HCT116 (cell line): ENCODE data around the gene SPRR2D. TPM values are rescaled to one million over a fixed set of nuclear protein-coding genes. Genes with fewer than 3 reads are reported as not detected.

Source experiments
- ATAC-seq: fragments of 200-7000 bp; cut with Tn5 transposase; 2 replicates; pipeline ENCODE4 v1.9.1; 2020; ENCODE audit warnings: mild to moderate bottlenecking, moderate library complexity
- BruUV-seq: library from RNA; stranded (reverse); fragments of 400-500 nt; replicated peaks from 2 replicates; lab custom pipeline; 2021; lab: Mats Ljungman, UMichigan
- CTCF ChIA-PET: fragments of 300-600 bp; sonication (Branson Sonifier 250); formaldehyde crosslinking; loops from one replicate; lab custom pipeline; 2021; ENCODE audit warnings: antibody characterized with exemption; lab: Charles Lee
- POLR2A ChIA-PET: fragments of 300-600, 350-600 bp; sonication (Branson Sonifier 250); formaldehyde crosslinking; loops from one replicate; lab custom pipeline; 2021; ENCODE audit warnings: antibody characterized with exemption; lab: Charles Lee
- RAD21 ChIA-PET, 2 experiments: fragments of 300-600 bp; sonication (Branson Sonifier 250); formaldehyde crosslinking; loops; one replicate each; lab custom pipeline; 2023; ENCODE audit warnings: low total read pairs in 2 of 2; ENCODE audit not compliant: uncharacterized antibody in 2 of 2, unreplicated experiment in 2 of 2, low non-redundant PET in 1 of 2; lab: Charles Lee
- DNase-seq: peaks from one replicate; pipeline ENCODE4 v3.0.0-alpha.2; 2010; ENCODE audit warnings: low read depth, low spot score
- H2AFZ ChIP-seq: fragments of 200-600 bp; shearing (Covaris generic), sonication (generic); 2 replicates; pipeline ENCODE4 v1.6.1; 2017; ENCODE audit warnings: low read depth, mixed run types, mixed read lengths, antibody characterized with exemption, low read length; ENCODE audit not compliant: poor library complexity, severe bottlenecking
- H3K27ac ChIP-seq: 2 replicates; pipeline ENCODE4 v1.5.1; 2012; ENCODE audit warnings: low read depth, low read length
- H3K27me3 ChIP-seq: fragments of 200-600 bp; sonication (generic); 2 replicates; pipeline ENCODE4 v1.6.1; 2016; ENCODE audit warnings: mixed run types, low read length, mixed read lengths; ENCODE audit not compliant: insufficient read depth
- H3K36me3 ChIP-seq, 2 experiments: fragments of 200-500 bp in 1 of 2; fragments of 200-600 bp in 1 of 2; sonication (Bioruptor generic) in 1 of 2; sonication (generic) in 1 of 2; 2 replicates each; pipeline versions ENCODE4 v1.5.1 to v1.6.1; 2014 to 2016; ENCODE audit warnings: low read length in 2 of 2, inconsistent platforms in 1 of 2, mixed read lengths in 1 of 2, mixed run types in 1 of 2; ENCODE audit not compliant: insufficient read depth in 2 of 2, control insufficient read depth in 1 of 2
- H3K4me1 ChIP-seq, 2 experiments: fragments of 200-600 bp in 1 of 2; sonication (generic) in 1 of 2; 2 replicates each; pipeline versions ENCODE4 v1.5.1 to v1.6.1; 2012 to 2017; ENCODE audit warnings: low read length in 2 of 2, inconsistent platforms in 1 of 2, mild to moderate bottlenecking in 1 of 2, mixed read lengths in 1 of 2, mixed run types in 1 of 2, moderate library complexity in 1 of 2; ENCODE audit not compliant: insufficient read depth in 2 of 2, control insufficient read depth in 1 of 2
- H3K4me2 ChIP-seq: fragments of 200-600 bp; sonication (generic); 2 replicates; pipeline ENCODE4 v1.6.1; 2017; ENCODE audit warnings: mixed run types, low read length, mixed read lengths
- H3K4me3 ChIP-seq, 2 experiments: fragments of 200-600 bp in 1 of 2; sonication (generic) in 1 of 2; replicated peaks in 1 of 2; 2 replicates each; pipeline ENCODE4 v1.5.1; 2011 to 2016; ENCODE audit warnings: low read length in 2 of 2, control low read depth in 1 of 2, low read depth in 1 of 2, mild to moderate bottlenecking in 1 of 2, mixed read lengths in 1 of 2, mixed run types in 1 of 2
- H3K79me2 ChIP-seq: fragments of 200-600 bp; sonication (generic); 2 replicates; pipeline ENCODE4 v1.6.1; 2017; ENCODE audit warnings: mild to moderate bottlenecking, mixed run types, low read length, moderate library complexity, mixed read lengths; ENCODE audit not compliant: insufficient read depth
- H3K9ac ChIP-seq: fragments of 200-600 bp; sonication (generic); 2 replicates; pipeline ENCODE4 v1.6.1; 2016; ENCODE audit warnings: low read length, mixed read lengths
- H3K9me2 ChIP-seq: fragments of 200-600 bp; sonication (generic), shearing (Covaris generic); 2 replicates; pipeline ENCODE4 v1.6.1; 2017; ENCODE audit warnings: mixed run types, mild to moderate bottlenecking, moderate library complexity; ENCODE audit not compliant: insufficient read depth
- H3K9me3 ChIP-seq, 2 experiments: fragments of 200-500 bp in 1 of 2; fragments of 200-600 bp in 1 of 2; sonication (Bioruptor generic) in 1 of 2; sonication (generic) in 1 of 2; 2 replicates each; pipeline ENCODE4 v1.6.1; 2014 to 2017; ENCODE audit warnings: low read length in 2 of 2, mixed read lengths in 2 of 2, inconsistent platforms in 1 of 2, low read depth in 1 of 2, mild to moderate bottlenecking in 1 of 2, mixed run types in 1 of 2, moderate library complexity in 1 of 2; ENCODE audit not compliant: control insufficient read depth in 1 of 2, insufficient read depth in 1 of 2
- H4K20me1 ChIP-seq: fragments of 200-600 bp; sonication (generic), shearing (Covaris generic); 2 replicates; pipeline ENCODE4 v1.6.1; 2017; ENCODE audit warnings: mixed run types, mild to moderate bottlenecking, moderate library complexity; ENCODE audit not compliant: insufficient read depth
- CBX3 ChIP-seq: IDR thresholded peaks from 2 replicates; pipeline ENCODE4 v1.6.1; 2012; ENCODE audit warnings: low read depth
- CEBPB ChIP-seq: IDR thresholded peaks from 2 replicates; pipeline ENCODE4 v1.6.1; 2012; ENCODE audit warnings: low read depth
- EGR1 ChIP-seq: IDR thresholded peaks from 2 replicates; pipeline ENCODE4 v1.6.1; 2012; ENCODE audit warnings: low read depth
- EZH2phosphoT487 ChIP-seq: fragments of 200-600 bp; IDR thresholded peaks from 2 replicates; pipeline ENCODE4 v1.6.1; 2018; ENCODE audit warnings: antibody characterized with exemption, borderline replicate concordance
- POLR2A ChIP-seq: IDR thresholded peaks from 2 replicates; pipeline ENCODE4 v1.7.0; 2011; ENCODE audit warnings: borderline replicate concordance; ENCODE audit not compliant: insufficient read depth, insufficient read length; ENCODE audit errors: extremely low read depth
- POLR2AphosphoS5 ChIP-seq: IDR thresholded peaks from 2 replicates; pipeline ENCODE4 v1.6.1; 2011; ENCODE audit warnings: mild to moderate bottlenecking, low read depth, low read length, moderate library complexity
- RAD21 ChIP-seq: IDR thresholded peaks from 2 replicates; pipeline ENCODE4 v1.6.1; 2012; ENCODE audit warnings: low read depth, mild to moderate bottlenecking
- SIN3A ChIP-seq: IDR thresholded peaks from 2 replicates; pipeline ENCODE4 v1.6.1; 2012; ENCODE audit warnings: low read depth
- SP1 ChIP-seq: IDR thresholded peaks from 2 replicates; pipeline ENCODE4 v1.6.1; 2012; ENCODE audit warnings: low read depth
- SRF ChIP-seq: IDR thresholded peaks from 2 replicates; pipeline ENCODE4 v1.6.1; 2012; ENCODE audit warnings: low read depth
- ZBTB33 ChIP-seq: IDR thresholded peaks from 2 replicates; pipeline ENCODE4 v1.6.1; 2011; ENCODE audit warnings: mild to moderate bottlenecking, low read length, moderate library complexity; ENCODE audit not compliant: insufficient replicate concordance; ENCODE audit errors: extremely low read depth
- ZNF274 ChIP-seq: fragments of 200-500 bp; sonication (Bioruptor generic); IDR thresholded peaks from 2 replicates; pipeline ENCODE4 v1.6.1; 2014; ENCODE audit warnings: mild to moderate bottlenecking, low read depth, low read length, inconsistent platforms
- intact Hi-C: fragments of 100-400 bp; cut with micrococcal nuclease; formaldehyde crosslinking; loops from 2 replicates; pipeline ENCODE4 v1.10.0; 2022
- total RNA-seq: library from RNA; stranded (reverse); gene quantifications from one replicate; pipeline ENCODE4 v1.2.1, GENCODE V29; 2021; ENCODE audit not compliant: unreplicated experiment
- TF ChIP-seq, protein P1 (sequence below): IDR thresholded peaks from 2 replicates; pipeline ENCODE4 v1.6.1; 2012; ENCODE audit warnings: low read depth
- TF ChIP-seq, protein P2 (sequence below): IDR thresholded peaks from 2 replicates; pipeline ENCODE4 v1.6.1; 2012

Gene SPRR2D
- total RNA-seq, 1 experiment from 2014 or later: 6.9 TPM

GRCh38 chr1:153035211-153035610 is 5.7 kb downstream of the SPRR2D start:
- no peak overlapping the region for H3K27ac ChIP-seq
- H3K9ac ChIP-seq: no peak overlapping the region
- no peaks in the 10 kb centered on the region for H3K79me2 ChIP-seq
- no peak for TF ChIP-seq RAD21
- TF ChIP-seq POLR2A: no peak
- TF ChIP-seq, protein P1, sequence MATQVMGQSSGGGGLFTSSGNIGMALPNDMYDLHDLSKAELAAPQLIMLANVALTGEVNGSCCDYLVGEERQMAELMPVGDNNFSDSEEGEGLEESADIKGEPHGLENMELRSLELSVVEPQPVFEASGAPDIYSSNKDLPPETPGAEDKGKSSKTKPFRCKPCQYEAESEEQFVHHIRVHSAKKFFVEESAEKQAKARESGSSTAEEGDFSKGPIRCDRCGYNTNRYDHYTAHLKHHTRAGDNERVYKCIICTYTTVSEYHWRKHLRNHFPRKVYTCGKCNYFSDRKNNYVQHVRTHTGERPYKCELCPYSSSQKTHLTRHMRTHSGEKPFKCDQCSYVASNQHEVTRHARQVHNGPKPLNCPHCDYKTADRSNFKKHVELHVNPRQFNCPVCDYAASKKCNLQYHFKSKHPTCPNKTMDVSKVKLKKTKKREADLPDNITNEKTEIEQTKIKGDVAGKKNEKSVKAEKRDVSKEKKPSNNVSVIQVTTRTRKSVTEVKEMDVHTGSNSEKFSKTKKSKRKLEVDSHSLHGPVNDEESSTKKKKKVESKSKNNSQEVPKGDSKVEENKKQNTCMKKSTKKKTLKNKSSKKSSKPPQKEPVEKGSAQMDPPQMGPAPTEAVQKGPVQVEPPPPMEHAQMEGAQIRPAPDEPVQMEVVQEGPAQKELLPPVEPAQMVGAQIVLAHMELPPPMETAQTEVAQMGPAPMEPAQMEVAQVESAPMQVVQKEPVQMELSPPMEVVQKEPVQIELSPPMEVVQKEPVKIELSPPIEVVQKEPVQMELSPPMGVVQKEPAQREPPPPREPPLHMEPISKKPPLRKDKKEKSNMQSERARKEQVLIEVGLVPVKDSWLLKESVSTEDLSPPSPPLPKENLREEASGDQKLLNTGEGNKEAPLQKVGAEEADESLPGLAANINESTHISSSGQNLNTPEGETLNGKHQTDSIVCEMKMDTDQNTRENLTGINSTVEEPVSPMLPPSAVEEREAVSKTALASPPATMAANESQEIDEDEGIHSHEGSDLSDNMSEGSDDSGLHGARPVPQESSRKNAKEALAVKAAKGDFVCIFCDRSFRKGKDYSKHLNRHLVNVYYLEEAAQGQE: no peak
- no peak for TF ChIP-seq CBX3
- TF ChIP-seq POLR2AphosphoS5: no peak
- no peak for TF ChIP-seq ZBTB33
- no peak for TF ChIP-seq SRF
- TF ChIP-seq SIN3A: no peak
- TF ChIP-seq, protein P2, sequence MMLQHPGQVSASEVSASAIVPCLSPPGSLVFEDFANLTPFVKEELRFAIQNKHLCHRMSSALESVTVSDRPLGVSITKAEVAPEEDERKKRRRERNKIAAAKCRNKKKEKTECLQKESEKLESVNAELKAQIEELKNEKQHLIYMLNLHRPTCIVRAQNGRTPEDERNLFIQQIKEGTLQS: no peak
- no peak for TF ChIP-seq SP1
- TF ChIP-seq EGR1: no peak
- no peak for TF ChIP-seq EZH2phosphoT487
- TF ChIP-seq CEBPB: no peak
- no peak for TF ChIP-seq ZNF274
- ChIA-PET CTCF (no interaction called here), RAD21 (no interaction called here), POLR2A (no interaction called here)
- DNase-seq (no peak), ATAC-seq (no peak)
- H3K27me3 ChIP-seq: peaks cover 4% of the 10 kb centered on the region
- H3K9me3 ChIP-seq: no peaks in the 10 kb centered on the region
- H3K4me2 ChIP-seq: no peak overlapping the region
- H3K36me3 ChIP-seq: no peaks in the 10 kb centered on the region
- BruUV-seq: no TSS peak
- H2AFZ ChIP-seq: no peak overlapping the region
- H4K20me1 ChIP-seq: no peaks in the 10 kb centered on the region
- no peak overlapping the region for H3K4me3 ChIP-seq
- intact Hi-C loops: no loop called here
- no peaks in the 10 kb centered on the region for H3K9me2 ChIP-seq
- H3K4me1 ChIP-seq: peaks cover 0 to 6% of the 10 kb centered on the region in 2 experiments; a peak in 1 of 4 replicates
